ENCODE results near the gene AP2M1.
"Not testable (repeated sequence)": the region's sequence is repeated elsewhere in the genome, so short reads cannot be mapped to it uniquely, and the experiment has no call there.

AP2M1 gene

GRCh38 chr3:184145751-184146270 lies 28.8 kb upstream of the AP2M1 start:
- TF ChIP-seq CTCF (conservative IDR thresholded peaks at IDR 0.05) = no peak
- H3K27ac ChIP-seq = peak overlapping the region; percentile 48

GRCh38 chr3:184148076-184148475 lies 26.6 kb upstream of the AP2M1 start:
- no peak for TF ChIP-seq CTCF (conservative IDR thresholded peaks at IDR 0.05)
- no peak overlapping the region for H3K27ac ChIP-seq

- no peak for TF ChIP-seq CTCF (conservative IDR thresholded peaks at IDR 0.05)
- no peak overlapping the region for H3K27ac ChIP-seq
Observed at GRCh38 chr3:184149123-184149522, 25.5 kb upstream of the AP2M1 start.

- not testable (repeated sequence) for H3K27ac ChIP-seq
- peak; percentile 25; the same call in 1 of the 2 replicates for TF ChIP-seq CTCF (conservative IDR thresholded peaks at IDR 0.05)
Observed at GRCh38 chr3:184149770-184150169, 24.9 kb upstream of the AP2M1 start.

- TF ChIP-seq CTCF (conservative IDR thresholded peaks at IDR 0.05) = no peak
- H3K27ac ChIP-seq = peak within 1 kb of the TSS; percentile 90
Observed at GRCh38 chr3:184154885-184155643, 19.6 kb upstream of the AP2M1 start, which contains the start of gene DVL3. Gene DVL3 (plus strand): TSS chr3:184155377. CDS start chr3:184155636, 259 bp downstream.

GRCh38 chr3:184155644-184156521 lies 18.8 kb upstream of the AP2M1 start:
- H3K27ac ChIP-seq = peak overlapping the region; percentile 90
- no peak for TF ChIP-seq CTCF (conservative IDR thresholded peaks at IDR 0.05)

GRCh38 chr3:184156522-184156955 lies 18.1 kb upstream of the AP2M1 start:
- peak overlapping the region; percentile 90 for H3K27ac ChIP-seq
- TF ChIP-seq CTCF (conservative IDR thresholded peaks at IDR 0.05) = no peak

Measured in VCaP (cell line).